Upper lobe of left lung (tissue), 6 donors: ENCODE measurements around the gene USH1G. TPM values are rescaled to one million over a fixed set of nuclear protein-coding genes. Genes with fewer than 3 reads are reported as not detected.

Experiments
- ATAC-seq, 2 donors: fragments of 200-7000 bp; cut with Tn5 transposase; one replicate each; pipeline ENCODE4 v1.9.1; 2022; ENCODE audit warnings: mild to moderate bottlenecking in 2 of 2, moderate library complexity in 2 of 2; ENCODE audit not compliant: low FRiP score in 2 of 2
- DNase-seq, 2 donors: peaks; one replicate each; pipeline ENCODE4 v3.0.0-alpha.2; 2019 to 2020
- H3K27ac ChIP-seq, 4 donors: fragments of 200-600 bp; sonication (generic); one replicate each; pipeline ENCODE4 v1.5.1; 2016 to 2019
- H3K27me3 ChIP-seq, 4 donors: fragments of 200-600 bp; sonication (generic); one replicate each; pipeline ENCODE4 v1.5.1; 2017 to 2019
- H3K36me3 ChIP-seq, 4 donors: fragments of 200-600 bp; sonication (generic); one replicate each; pipeline ENCODE4 v1.5.1; 2016 to 2019
- H3K4me1 ChIP-seq, 4 donors: fragments of 200-600 bp; sonication (generic); one replicate each; pipeline ENCODE4 v1.5.1; 2018 to 2019
- H3K4me3 ChIP-seq, 4 donors: fragments of 200-600 bp; sonication (generic); one replicate each; pipeline ENCODE4 v1.5.1; 2017 to 2019; ENCODE audit warnings: mild to moderate bottlenecking in 2 of 4, moderate library complexity in 1 of 4
- H3K9me3 ChIP-seq, 4 donors: fragments of 200-600 bp; sonication (generic); one replicate each; pipeline ENCODE4 v1.5.1; 2018 to 2019
- CTCF ChIP-seq, 6 experiments: fragments of 450-650 bp in 4 of 6; fragments of 200-600 bp in 2 of 6; sonication (generic) in 2 of 6; IDR thresholded peaks; one replicate each; pipeline ENCODE4 v1.5.1; 2016 to 2019; ENCODE audit warnings: antibody characterized with exemption in 6 of 6
- EP300 ChIP-seq, 4 donors: sonication (generic); formaldehyde crosslinking; IDR thresholded peaks; one replicate each; pipeline ENCODE4 v1.5.1; 2017; ENCODE audit warnings: antibody characterized with exemption in 4 of 4, control low read depth in 2 of 4
- POLR2A ChIP-seq, 4 donors: fragments of 450-650 bp; IDR thresholded peaks; one replicate each; pipeline ENCODE4 v1.5.1; 2016 to 2017; ENCODE audit warnings: antibody characterized with exemption in 4 of 4, mild to moderate bottlenecking in 2 of 4
- POLR2AphosphoS5 ChIP-seq, 2 donors: sonication (generic); formaldehyde crosslinking; IDR thresholded peaks; one replicate each; pipeline ENCODE4 v1.5.1; 2017; ENCODE audit warnings: antibody characterized with exemption in 2 of 2
- WGBS, 2 donors: methylation state at CpG; one replicate each; pipeline ENCODE4 v1.1.5; 2017 to 2018; 5-methylcytosine and 5-hydroxymethylcytosine counted together
- total RNA-seq, 6 donors: library from RNA; depleted of rRNA in 4 of 6; stranded (reverse); fragments of >200 nt in 4 of 6; gene quantifications; one replicate each; pipeline versions ENCODE4 v1.1.0 to v1.2.1, GENCODE V29; 2016 to 2021
- donor health status: DM: no; HTN: no; CAD: no; lungs with moderate emphysema.
- donor health status: DM: no; HTN: yes; CAD: no; lungs with severe emphysema.

USH1G gene
- total RNA-seq, 6 donors from 2014 or later: 0.13 TPM; not detected in 5

- DNase-seq: no peak
- H3K9me3 ChIP-seq: no peaks in the 10 kb centered on the region
- H3K27me3 ChIP-seq: peaks cover 0 to 10% (median 2%) of the 10 kb centered on the region in 4 donors
- ATAC-seq: no peak
- peaks cover 0 to 4% (median 3%) of the 10 kb centered on the region in 4 donors for H3K4me1 ChIP-seq
- no peak overlapping the region for H3K4me3 ChIP-seq
- TF ChIP-seq EP300 (IDR thresholded peaks at IDR 0.05): no peak
- no peak for TF ChIP-seq POLR2A (IDR thresholded peaks at IDR 0.05)
- no peak for TF ChIP-seq CTCF (IDR thresholded peaks at IDR 0.05)
- TF ChIP-seq POLR2AphosphoS5 (IDR thresholded peaks at IDR 0.05): no peak
- H3K27ac ChIP-seq: no peak overlapping the region
- 89 to 94% methylated on average over 24 of the region's 24 CpGs for WGBS, 2 donors
- H3K36me3 ChIP-seq: no peaks in the 10 kb centered on the region
Measured at GRCh38 chr17:74930535-74931036, 7.5 kb upstream of the USH1G start.

DNA sequence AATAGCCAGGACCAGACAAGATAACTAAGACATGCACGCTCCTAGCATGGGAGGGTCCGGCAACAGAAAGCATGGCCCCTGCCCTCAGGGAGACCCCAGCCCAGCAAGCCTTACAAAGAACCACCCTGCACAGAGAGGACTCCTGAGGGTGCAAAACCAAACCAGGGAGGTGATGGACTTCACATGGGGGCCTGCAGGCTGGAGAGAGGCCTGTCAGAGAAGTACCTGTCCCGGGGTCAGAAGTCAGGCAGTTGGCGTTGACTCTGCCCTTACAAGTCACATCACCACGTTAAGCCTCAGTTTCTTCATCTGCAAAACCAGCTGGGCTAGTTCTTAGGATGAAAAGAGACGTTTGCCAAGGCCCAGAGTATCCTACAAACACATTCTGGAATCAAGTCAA lies 5.7 kb upstream of the USH1G start:
- H3K27me3 ChIP-seq: peaks cover 0 to 23% (median 6%) of the 10 kb centered on the region in 4 donors
- no peaks in the 10 kb centered on the region for H3K9me3 ChIP-seq
- WGBS, 2 donors: 47 to 67% methylated on average over 4 to 6 of the region's 6 CpGs
- DNase-seq (no peak), ATAC-seq (no peak)
- no peak overlapping the region for H3K4me3 ChIP-seq
- peaks cover 11 to 12% (median 11%) of the 10 kb centered on the region in 4 donors for H3K4me1 ChIP-seq
- H3K27ac ChIP-seq: no peak overlapping the region
- H3K36me3 ChIP-seq: no peaks in the 10 kb centered on the region
- TF ChIP-seq POLR2A (IDR thresholded peaks at IDR 0.05) (no peak), CTCF (IDR thresholded peaks at IDR 0.05) (no peak), POLR2AphosphoS5 (IDR thresholded peaks at IDR 0.05) (no peak), EP300 (IDR thresholded peaks at IDR 0.05) (no peak)

- H3K9me3 ChIP-seq: no peaks in the 10 kb centered on the region
- H3K27me3 ChIP-seq: peaks cover 0 to 46% (median 17%) of the 10 kb centered on the region in 4 donors
Measured at GRCh38 chr17:74925242-74925641, 2.2 kb upstream of the USH1G start.

GRCh38 chr17:74924250-74924948 lies 1.3 kb upstream of the USH1G start, which contains the start of gene OTOP2:
Gene OTOP2 (plus strand): TSS chr17:74924273. CDS start chr17:74924633, 360 bp downstream.
- TF ChIP-seq CTCF (IDR thresholded peaks at IDR 0.05): no peak
- no peak for TF ChIP-seq POLR2A (IDR thresholded peaks at IDR 0.05)
- TF ChIP-seq EP300 (IDR thresholded peaks at IDR 0.05): no peak
- TF ChIP-seq POLR2AphosphoS5 (IDR thresholded peaks at IDR 0.05): no peak
- Histone ChIP-seq H3K27ac (no peak within 1 kb of the TSS), H3K9me3 (no peaks in the 10 kb centered on the region), H3K4me1 (peaks cover 22 to 23% (median 22%) of the 10 kb centered on the region in 4 donors), H3K36me3 (no peaks in the 10 kb centered on the region), H3K4me3 (peak within 1 kb of the TSS in 3 of 4 donors; percentile 23 to 43 (median 40)), H3K27me3 (peaks cover 0 to 46% (median 20%) of the 10 kb centered on the region in 4 donors)
- ATAC-seq (peak in 1 of 2 donors; percentile 61), DNase-seq (peak; percentile 58 to 81)
- WGBS, 2 donors: 3 to 4% methylated on average over 6 to 46 of the region's 54 CpGs

More at GRCh38 chr17:74925242-74925641, 2.2 kb upstream of the USH1G start:
- Histone ChIP-seq H3K4me1 (peaks cover 22 to 23% (median 22%) of the 10 kb centered on the region in 4 donors), H3K36me3 (no peaks in the 10 kb centered on the region), H3K4me3 (no peak overlapping the region), H3K27ac (no peak overlapping the region)
- 53 to 67% methylated on average over 3 of the region's 3 CpGs for WGBS, 2 donors
- TF ChIP-seq CTCF (IDR thresholded peaks at IDR 0.05): no peak
- TF ChIP-seq EP300 (IDR thresholded peaks at IDR 0.05): no peak
- TF ChIP-seq POLR2A (IDR thresholded peaks at IDR 0.05): no peak
- no peak for TF ChIP-seq POLR2AphosphoS5 (IDR thresholded peaks at IDR 0.05)
- ATAC-seq (no peak), DNase-seq (no peak)
